GM23338 (cell line): Measurements from ENCODE around the gene PIP5K1C. TPM values are rescaled to one million over a fixed set of nuclear protein-coding genes. Genes with fewer than 3 reads are reported as not detected.
A peak's percentile ranks its signal among the peaks of the same experiment; 100 is the strongest.

ENCODE experiments used
- ATAC-seq: fragments of 200-7000 bp; cut with Tn5 transposase; 3 replicates; pipeline ENCODE4 v1.9.1; 2020
- DNase-seq: peaks from one replicate; pipeline ENCODE4 v3.0.0-alpha.2; 2015; ENCODE audit warnings: low spot score
- H2AFZ ChIP-seq: fragments of 200-600 bp; sonication (generic); 2 replicates; pipeline ENCODE4 v1.8.0; 2016; ENCODE audit warnings: antibody characterized with exemption, mild to moderate bottlenecking, moderate library complexity
- H3F3A ChIP-seq: fragments of 200-600 bp; sonication (generic); replicated peaks from 2 replicates; pipeline ENCODE4 v1.8.0; 2017; ENCODE audit warnings: antibody characterized with exemption, mixed run types, low read depth
- H3K27ac ChIP-seq: fragments of 200-600 bp; sonication (generic); 2 replicates; pipeline ENCODE4 v1.6.1; 2016; ENCODE audit warnings: low read depth
- H3K27me3 ChIP-seq: fragments of 200-600 bp; sonication (generic); 2 replicates; pipeline ENCODE4 v1.8.0; 2016; ENCODE audit warnings: mild to moderate bottlenecking, mixed run types, moderate library complexity; ENCODE audit not compliant: insufficient read depth
- H3K36me3 ChIP-seq: fragments of 200-600 bp; sonication (generic); 2 replicates; pipeline ENCODE4 v1.8.0; 2016; ENCODE audit warnings: mild to moderate bottlenecking; ENCODE audit not compliant: insufficient read depth
- H3K4me1 ChIP-seq: fragments of 200-600 bp; sonication (generic); 2 replicates; pipeline ENCODE4 v1.8.0; 2016; ENCODE audit warnings: mild to moderate bottlenecking, moderate library complexity; ENCODE audit not compliant: insufficient read depth
- H3K4me2 ChIP-seq: fragments of 200-600 bp; sonication (generic); 2 replicates; pipeline ENCODE4 v1.7.1; 2017; ENCODE audit warnings: mixed run types
- H3K4me3 ChIP-seq: fragments of 200-600 bp; sonication (generic); 2 replicates; pipeline ENCODE4 v1.6.1; 2016; ENCODE audit warnings: mixed run types
- H3K79me2 ChIP-seq: fragments of 200-600 bp; sonication (generic); replicated peaks from 2 replicates; pipeline ENCODE4 v1.8.0; 2017; ENCODE audit warnings: mild to moderate bottlenecking; ENCODE audit not compliant: insufficient read depth
- H3K9me2 ChIP-seq: fragments of 200-600 bp; sonication (generic); 2 replicates; pipeline ENCODE4 v1.8.0; 2017; ENCODE audit not compliant: insufficient read depth
- H4K20me1 ChIP-seq: fragments of 200-600 bp; sonication (generic); replicated peaks from 2 replicates; pipeline ENCODE4 v1.8.0; 2017; ENCODE audit warnings: mild to moderate bottlenecking; ENCODE audit not compliant: insufficient read depth
- H3K27ac Mint-ChIP-seq: 2 replicates; pipeline ENCODE4 v1.8.0; 2020; ENCODE audit warnings: inconsistent platforms, mild to moderate bottlenecking, moderate library complexity, mixed read lengths
- H3K27me3 Mint-ChIP-seq: 3 replicates; pipeline ENCODE4 v1.8.0; 2022; ENCODE audit warnings: low read depth, mild to moderate bottlenecking, moderate library complexity, mixed read lengths, inconsistent platforms; ENCODE audit not compliant: insufficient read depth, poor library complexity
- H3K36me3 Mint-ChIP-seq: 3 replicates; pipeline ENCODE4 v1.8.0; 2021; ENCODE audit warnings: low read depth, mild to moderate bottlenecking, inconsistent platforms, moderate library complexity, mixed read lengths
- H3K4me1 Mint-ChIP-seq: 3 replicates; pipeline ENCODE4 v1.8.0; 2020; ENCODE audit warnings: mild to moderate bottlenecking, inconsistent platforms, mixed read lengths
- H3K4me3 Mint-ChIP-seq: 3 replicates; pipeline ENCODE4 v1.8.0; 2021; ENCODE audit warnings: moderate library complexity, mild to moderate bottlenecking, inconsistent platforms, mixed read lengths
- H3K9me3 Mint-ChIP-seq: 3 replicates; pipeline ENCODE4 v1.8.0; 2020; ENCODE audit warnings: moderate library complexity, mild to moderate bottlenecking, inconsistent platforms, mixed read lengths
- CREB1 ChIP-seq: fragments of 250-450 bp; sonication (Bioruptor Pico); IDR thresholded peaks from 2 replicates; pipeline ENCODE4 v1.5.0; 2020; ENCODE audit warnings: low read depth, mild to moderate bottlenecking, moderate library complexity
- EZH2phosphoT487 ChIP-seq: fragments of 200-600 bp; sonication (generic); IDR thresholded peaks from one replicate; pipeline ENCODE4 v1.8.1; 2018; ENCODE audit warnings: antibody characterized with exemption; ENCODE audit not compliant: unreplicated experiment
- JUNB ChIP-seq: IDR thresholded peaks from one replicate; pipeline ENCODE4 v1.6.1; 2016; ENCODE audit warnings: antibody characterized with exemption; ENCODE audit not compliant: unreplicated experiment
- NANOG ChIP-seq: IDR thresholded peaks from 2 replicates; pipeline ENCODE4 v1.6.1; 2016; ENCODE audit warnings: antibody characterized with exemption, borderline replicate concordance
- POLR2AphosphoS5 ChIP-seq: IDR thresholded peaks from 2 replicates; pipeline ENCODE4 v1.6.1; 2016; ENCODE audit warnings: antibody characterized with exemption, low read depth
- ZNF114 ChIP-seq: fragments of 250-450 bp; sonication (Bioruptor Pico); IDR thresholded peaks from 2 replicates; pipeline ENCODE4 v1.5.0; 2020; ENCODE audit warnings: mild to moderate bottlenecking, moderate library complexity
- ZNF331 ChIP-seq: fragments of 250-450 bp; sonication (Bioruptor Pico); IDR thresholded peaks from 2 replicates; pipeline ENCODE4 v1.5.0; 2020; ENCODE audit warnings: low read depth, mild to moderate bottlenecking, moderate library complexity
- polyA plus RNA-seq: library from polyadenylated mRNA; unstranded; fragments of >200 nt; fragmentation: Nextera tagmentation; extraction: Ambion mirVana; gene quantifications from 2 replicates; pipeline ENCODE4 v1.2.1, GENCODE V29; 2016
- total RNA-seq: library from RNA; depleted of rRNA; stranded (reverse); fragments of >200 nt; shearing (Covaris generic); gene quantifications from 2 replicates; pipeline ENCODE4 v1.2.3, GENCODE V29; 2014
- TF ChIP-seq, protein P1 (sequence below): IDR thresholded peaks from 2 replicates; pipeline ENCODE4 v1.6.1; 2016; ENCODE audit warnings: antibody characterized with exemption

Gene PIP5K1C
- total and polyA plus RNA-seq, 2 experiments from 2014 or later, result 11.8 to 46.7 TPM

DNA sequence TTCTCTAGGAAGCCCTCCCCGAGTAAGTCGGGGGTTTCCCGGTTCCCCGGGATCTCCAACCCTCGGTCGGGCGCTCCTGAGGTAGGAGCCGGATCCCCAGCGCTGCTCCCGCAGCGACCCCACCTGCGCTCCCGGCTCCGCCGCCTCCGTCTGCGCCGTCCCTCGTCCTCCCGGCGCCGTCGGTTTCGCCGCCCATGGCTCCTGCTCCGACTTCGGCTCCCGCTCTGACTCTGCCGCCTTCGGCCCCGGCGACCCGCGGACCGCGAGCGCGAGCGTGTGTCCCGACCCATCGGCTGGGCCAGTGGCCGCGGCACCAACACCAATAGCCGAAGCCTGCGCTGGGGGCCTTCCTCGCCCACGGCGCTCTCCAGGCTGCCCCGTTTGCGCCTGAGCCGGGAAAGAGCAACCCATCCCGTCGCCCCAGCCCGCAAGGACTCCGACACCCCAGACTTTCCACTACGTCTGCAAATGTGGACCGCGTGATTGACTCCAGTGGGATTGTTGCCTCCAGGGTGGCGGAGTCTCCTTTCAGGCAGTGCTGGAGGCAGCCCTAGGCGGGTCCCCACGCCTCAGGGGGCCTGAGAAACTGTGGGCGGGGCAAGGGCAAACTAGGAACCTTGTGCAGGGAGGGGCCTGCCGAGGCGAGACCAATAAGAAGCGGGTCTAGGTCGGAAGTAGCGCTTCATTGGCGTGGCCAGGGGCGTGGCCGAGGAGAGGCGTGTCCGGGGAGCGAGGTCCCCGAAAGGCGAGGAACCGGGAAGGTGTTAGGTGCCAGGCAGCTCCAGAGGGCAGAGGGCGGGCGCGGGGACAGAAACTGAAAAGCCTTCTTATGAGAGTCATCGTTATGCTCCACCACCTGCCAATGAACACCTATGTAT lies 73.6 kb downstream of the PIP5K1C start, which contains the start of gene CACTIN:
CACTIN (minus strand) TSS at position 318 of the 878 bp plus-strand sequence; CDS start at position 290, 28 bp downstream.
- Histone ChIP-seq H3K4me2 (peak within 1 kb of the TSS; percentile 89), H3F3A (peaks cover 5% of the 10 kb centered on the region; the same call in 1 of the 2 replicates), H3K36me3 (no peaks in the 10 kb centered on the region), H3K27ac (peak within 1 kb of the TSS; percentile 79; the same call in 1 of the 2 replicates), H3K4me3 (peak within 1 kb of the TSS; percentile 99), H3K27me3 (no peaks in the 10 kb centered on the region), H4K20me1 (peaks cover 16% of the 10 kb centered on the region), H3K79me2 (peaks cover 23% of the 10 kb centered on the region), H3K9me2 (no peaks in the 10 kb centered on the region), H3K4me1 (peaks cover 9% of the 10 kb centered on the region; the same call in 1 of the 2 replicates), H2AFZ (peak within 1 kb of the TSS; percentile 76)
- ATAC-seq, result peak; percentile 96
- Mint-ChIP-seq H3K4me1 (peaks cover 13% of the 10 kb centered on the region), H3K27ac (peak within 1 kb of the TSS; percentile 99), H3K4me3 (peak within 1 kb of the TSS; percentile 90), H3K36me3 (peaks cover 8% of the 10 kb centered on the region), H3K27me3 (peaks cover 18% of the 10 kb centered on the region), H3K9me3 (no peaks in the 10 kb centered on the region)
- TF ChIP-seq, protein P1, sequence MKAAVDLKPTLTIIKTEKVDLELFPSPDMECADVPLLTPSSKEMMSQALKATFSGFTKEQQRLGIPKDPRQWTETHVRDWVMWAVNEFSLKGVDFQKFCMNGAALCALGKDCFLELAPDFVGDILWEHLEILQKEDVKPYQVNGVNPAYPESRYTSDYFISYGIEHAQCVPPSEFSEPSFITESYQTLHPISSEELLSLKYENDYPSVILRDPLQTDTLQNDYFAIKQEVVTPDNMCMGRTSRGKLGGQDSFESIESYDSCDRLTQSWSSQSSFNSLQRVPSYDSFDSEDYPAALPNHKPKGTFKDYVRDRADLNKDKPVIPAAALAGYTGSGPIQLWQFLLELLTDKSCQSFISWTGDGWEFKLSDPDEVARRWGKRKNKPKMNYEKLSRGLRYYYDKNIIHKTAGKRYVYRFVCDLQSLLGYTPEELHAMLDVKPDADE, result peak; percentile 79
- no peak for TF ChIP-seq JUNB
- TF ChIP-seq ZNF331 (CRISPR knock-in tag), result no peak
- no peak for TF ChIP-seq ZNF114 (CRISPR knock-in tag)
- peak; percentile 63 for TF ChIP-seq CREB1
- TF ChIP-seq EZH2phosphoT487, result no peak
- TF ChIP-seq POLR2AphosphoS5, result peak; percentile 75
- TF ChIP-seq NANOG, result no peak
- peak; percentile 100 for DNase-seq

DNA sequence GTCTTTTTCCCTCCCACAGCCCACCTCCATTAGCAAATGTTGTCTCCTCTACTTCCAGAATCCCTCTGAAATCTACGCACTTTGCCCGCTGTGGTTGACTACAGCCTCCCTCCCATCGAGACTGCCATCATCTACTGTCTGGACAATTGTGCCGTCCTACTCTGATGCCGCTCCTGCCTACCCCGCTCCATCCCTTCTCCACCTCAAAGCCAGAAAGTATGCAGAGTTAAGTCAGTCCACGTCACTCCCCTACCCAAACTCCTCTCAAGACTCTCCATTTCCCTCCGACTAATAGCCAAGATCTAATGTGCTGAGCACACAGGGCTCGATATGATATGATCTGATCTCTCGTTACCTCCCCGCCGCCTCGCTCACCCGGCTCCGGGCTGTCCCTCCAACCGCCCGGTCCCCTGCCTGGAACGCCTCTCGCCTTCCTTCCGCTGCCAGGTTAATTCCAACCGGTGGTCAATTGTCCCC lies 74.2 kb downstream of the PIP5K1C start:
- no peak overlapping the region; the same call in 1 of the 2 replicates for H3K27ac ChIP-seq
- H3K4me2 ChIP-seq, result peak overlapping the region; percentile 89
- TF ChIP-seq JUNB, result no peak
- no peaks in the 10 kb centered on the region for H3K9me2 ChIP-seq
- H2AFZ ChIP-seq, result peak overlapping the region; percentile 76; the same call in 1 of the 2 replicates
- peaks cover 13% of the 10 kb centered on the region for H3K4me1 Mint-ChIP-seq
- H3K4me3 Mint-ChIP-seq, result peak overlapping the region; percentile 90
- H3K4me1 ChIP-seq, result peaks cover 9% of the 10 kb centered on the region; the same call in 1 of the 2 replicates
- H3K79me2 ChIP-seq, result peaks cover 23% of the 10 kb centered on the region
- peak overlapping the region; percentile 99 for H3K4me3 ChIP-seq
- H3K27me3 ChIP-seq, result no peaks in the 10 kb centered on the region
- peaks cover 16% of the 10 kb centered on the region for H4K20me1 ChIP-seq
- H3K27ac Mint-ChIP-seq, result peak overlapping the region; percentile 99
- peaks cover 18% of the 10 kb centered on the region for H3K27me3 Mint-ChIP-seq
- ATAC-seq (peak; percentile 4; the same call in 2 of the 3 replicates), DNase-seq (no peak)
- H3F3A ChIP-seq, result peaks cover 5% of the 10 kb centered on the region; the same call in 1 of the 2 replicates
- peaks cover 8% of the 10 kb centered on the region for H3K36me3 Mint-ChIP-seq
- H3K9me3 Mint-ChIP-seq, result no peaks in the 10 kb centered on the region
- no peaks in the 10 kb centered on the region for H3K36me3 ChIP-seq
